Endothelial cell of umbilical vein (primary cell): Measurements from ENCODE around the gene UIMC1. TPM values are rescaled to one million over a fixed set of nuclear protein-coding genes. Genes with fewer than 3 reads are reported as not detected.

Experiments used
- BruUV-seq: library from RNA; stranded (reverse); fragments of 400-500 nt; replicated peaks from 2 replicates; lab custom pipeline; 2021; lab: Mats Ljungman, UMichigan
- CTCF ChIA-PET: fragments of 300-600, 350-600 bp; sonication (Branson Sonifier 250); formaldehyde crosslinking; loops from one replicate; lab custom pipeline; 2021; ENCODE audit warnings: antibody characterized with exemption, inconsistent platforms; lab: Charles Lee
- POLR2A ChIA-PET: fragments of 300-600, 350-600 bp; sonication (Branson Sonifier 250); formaldehyde crosslinking; loops from one replicate; lab custom pipeline; 2021; ENCODE audit warnings: antibody characterized with exemption, inconsistent platforms; lab: Charles Lee
- DNase-seq: peaks from one replicate; pipeline ENCODE4 v3.0.0-alpha.2; 2011; ENCODE audit warnings: low read depth, low spot score
- FAIRE-seq: peaks from 2 replicates; lab custom pipeline; 2011; peaks lifted over from hg19 to GRCh38; lab: Jason Lieb, UNC
- H2AFZ ChIP-seq: 2 replicates; pipeline ENCODE4 v1.6.0; 2012; ENCODE audit warnings: low read depth, low read length, control low read depth, inconsistent platforms
- H3K27ac ChIP-seq: 2 replicates; pipeline ENCODE4 v1.5.1; 2011; ENCODE audit warnings: low read depth, mild to moderate bottlenecking, control low read depth, low read length, moderate library complexity; ENCODE audit not compliant: insufficient read depth
- H3K27me3 ChIP-seq, 2 experiments: 2 replicates each; pipeline versions ENCODE4 v1.6.0 to v1.6.1; 2011; ENCODE audit warnings: low read length in 2 of 2, mixed read lengths in 1 of 2; ENCODE audit not compliant: control insufficient read depth in 2 of 2, insufficient read depth in 2 of 2
- H3K36me3 ChIP-seq, 2 experiments: 2 replicates in 1 of 2; 3 replicates in 1 of 2; pipeline ENCODE4 v1.5.1; 2011; ENCODE audit warnings: low read length in 2 of 2, mild to moderate bottlenecking in 1 of 2, moderate library complexity in 1 of 2; ENCODE audit not compliant: control insufficient read depth in 2 of 2, insufficient read depth in 2 of 2; ENCODE audit errors: extremely low read depth in 1 of 2
- H3K4me1 ChIP-seq: 3 replicates; pipeline ENCODE4 v1.5.1; 2011; ENCODE audit warnings: mild to moderate bottlenecking, low read length; ENCODE audit not compliant: control insufficient read depth, insufficient read depth; ENCODE audit errors: extremely low read depth
- H3K4me2 ChIP-seq: 2 replicates; pipeline ENCODE4 v1.6.1; 2011; ENCODE audit warnings: low read length, control low read depth, mixed read lengths; ENCODE audit not compliant: insufficient read depth
- H3K4me3 ChIP-seq, 3 experiments: fragments of 200-600 bp in 1 of 3; sonication (generic), shearing (Covaris generic) in 1 of 3; replicated peaks in 1 of 3; 2 replicates each; pipeline ENCODE4 v1.5.1; 2011 to 2016; ENCODE audit warnings: control low read depth in 3 of 3, low read length in 3 of 3, mild to moderate bottlenecking in 2 of 3, inconsistent platforms in 1 of 3, low read depth in 1 of 3, moderate library complexity in 1 of 3; ENCODE audit not compliant: insufficient read depth in 1 of 3
- H3K79me2 ChIP-seq: 2 replicates; pipeline ENCODE4 v1.6.0; 2012; ENCODE audit warnings: low read length, inconsistent platforms; ENCODE audit not compliant: control insufficient read depth, insufficient read depth
- H3K9ac ChIP-seq: replicated peaks from 2 replicates; pipeline ENCODE3; 2011; ENCODE audit warnings: low read length, control low read depth; ENCODE audit not compliant: insufficient read depth; ENCODE audit errors: extremely low read depth
- H3K9me1 ChIP-seq: replicated peaks from 3 replicates; pipeline ENCODE4 v1.6.0; 2011; ENCODE audit warnings: mild to moderate bottlenecking, low read length; ENCODE audit not compliant: control insufficient read depth, insufficient read depth; ENCODE audit errors: extremely low read depth
- H3K9me3 ChIP-seq: replicated peaks from 2 replicates; pipeline ENCODE4 v1.5.1; 2012; ENCODE audit warnings: low read length, inconsistent platforms; ENCODE audit not compliant: control insufficient read depth, insufficient read depth
- H4K20me1 ChIP-seq: replicated peaks from 2 replicates; pipeline ENCODE3; 2011; ENCODE audit warnings: mild to moderate bottlenecking, low read length; ENCODE audit not compliant: control insufficient read depth, insufficient read depth; ENCODE audit errors: extremely low read depth
- EZH2 ChIP-seq: IDR thresholded peaks from 2 replicates; pipeline ENCODE4 v1.6.1; 2012; ENCODE audit warnings: borderline replicate concordance, low read depth, mild to moderate bottlenecking, moderate library complexity, low read length, inconsistent platforms; ENCODE audit not compliant: severe bottlenecking
- FOS ChIP-seq: IDR thresholded peaks from 2 replicates; pipeline ENCODE4 v1.6.1; 2011; ENCODE audit warnings: mild to moderate bottlenecking, low read length, moderate library complexity, borderline replicate concordance; ENCODE audit not compliant: insufficient read depth
- GATA2 ChIP-seq: IDR thresholded peaks from 2 replicates; pipeline ENCODE4 v1.7.0; 2011; ENCODE audit warnings: low read depth, mild to moderate bottlenecking, moderate library complexity, mixed read lengths, low read length; ENCODE audit not compliant: insufficient read length, insufficient read depth
- JUN ChIP-seq: IDR thresholded peaks from 2 replicates; pipeline ENCODE4 v1.6.1; 2011; ENCODE audit warnings: borderline replicate concordance, low read depth; ENCODE audit not compliant: insufficient read length, insufficient read depth
- MYC ChIP-seq: IDR thresholded peaks from one replicate; pipeline ENCODE4 v1.6.1; 2011; ENCODE audit warnings: mild to moderate bottlenecking, low read depth, low read length
- POLR2A ChIP-seq: IDR thresholded peaks from 2 replicates; pipeline ENCODE4 v1.6.1; 2012; ENCODE audit warnings: low read depth, mild to moderate bottlenecking, control low read depth, low read length
- POLR2AphosphoS5 ChIP-seq: IDR thresholded peaks from 2 replicates; pipeline ENCODE4 v1.6.1; 2012; ENCODE audit warnings: low read depth, mild to moderate bottlenecking, control low read depth, low read length, moderate library complexity; ENCODE audit not compliant: insufficient read depth
- dilution Hi-C: fragments of 300-500 bp; cut with MboI; formaldehyde crosslinking; loops from one replicate; pipeline ENCODE4 v1.15.0; 2019; ENCODE audit warnings: low sequenced_read_pairs; ENCODE audit not compliant: extremely low pct_ligation_motif_present
- intact Hi-C: fragments of 100-400 bp; cut with micrococcal nuclease; formaldehyde crosslinking; loops from one replicate; pipeline ENCODE4 v1.10.0; 2022
- polyA plus RNA-seq, 4 experiments: library from polyadenylated mRNA; depleted of rRNA in 3 of 4; stranded (reverse) in 3 of 4; unstranded in 1 of 4; fragments of >200 nt; gene quantifications; 2 replicates each; pipeline versions ENCODE4 v1.2.1 to v1.2.3, GENCODE V29; 2011 to 2012; ENCODE audit warnings: missing spikeins in 1 of 4
- total RNA-seq: library from RNA; stranded (reverse); gene quantifications from 2 replicates; pipeline ENCODE4 v1.2.3, GENCODE V29; 2021
- TF ChIP-seq, protein P1 (sequence below): IDR thresholded peaks from 2 replicates; pipeline ENCODE4 v1.6.1; 2011; ENCODE audit not compliant: insufficient read depth, insufficient read length
- TF ChIP-seq, protein P2 (sequence below), 2 donors: IDR thresholded peaks; 1 replicate in 1 of 2; 2 replicates in 1 of 2; pipeline ENCODE4 v1.5.1; 2011; ENCODE audit warnings: low read length in 2 of 2, mild to moderate bottlenecking in 2 of 2, moderate library complexity in 2 of 2, control low read depth in 1 of 2, inconsistent platforms in 1 of 2, low read depth in 1 of 2; ENCODE audit not compliant: insufficient read depth in 1 of 2; ENCODE audit errors: extremely low read depth in 1 of 2

UIMC1 gene
- total and polyA plus RNA-seq, 2 donors (not counting 3 experiments of a cell fraction or from before 2014, with no cell fraction given): 17.2 to 60.1 TPM

- Histone ChIP-seq H3K27me3 (no peaks in the 10 kb centered on the region), H3K9ac (no peak overlapping the region), H3K79me2 (no peaks in the 10 kb centered on the region), H4K20me1 (no peaks in the 10 kb centered on the region), H3K36me3 (peaks cover 5 to 25% of the 10 kb centered on the region in 2 experiments), H3K4me1 (no peaks in the 10 kb centered on the region), H3K4me3 (no peak overlapping the region), H3K4me2 (no peak overlapping the region), H3K9me1 (no peaks in the 10 kb centered on the region), H3K9me3 (no peaks in the 10 kb centered on the region), H3K27ac (no peak overlapping the region), H2AFZ (no peak overlapping the region)
- dilution Hi-C loops: no loop called here
- intact Hi-C loops: no loop called here
- no peak for DNase-seq
- no TSS peak for BruUV-seq
- ChIA-PET POLR2A (no interaction called here), CTCF (no interaction called here)
- no peak for FAIRE-seq
- no peak for TF ChIP-seq MYC
- no peak for TF ChIP-seq GATA2
- TF ChIP-seq POLR2AphosphoS5: no peak
- TF ChIP-seq POLR2A: no peak
- TF ChIP-seq FOS: no peak
- TF ChIP-seq, protein P1, sequence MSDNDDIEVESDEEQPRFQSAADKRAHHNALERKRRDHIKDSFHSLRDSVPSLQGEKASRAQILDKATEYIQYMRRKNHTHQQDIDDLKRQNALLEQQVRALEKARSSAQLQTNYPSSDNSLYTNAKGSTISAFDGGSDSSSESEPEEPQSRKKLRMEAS: no peak
- TF ChIP-seq JUN: no peak
- TF ChIP-seq, protein P2, sequence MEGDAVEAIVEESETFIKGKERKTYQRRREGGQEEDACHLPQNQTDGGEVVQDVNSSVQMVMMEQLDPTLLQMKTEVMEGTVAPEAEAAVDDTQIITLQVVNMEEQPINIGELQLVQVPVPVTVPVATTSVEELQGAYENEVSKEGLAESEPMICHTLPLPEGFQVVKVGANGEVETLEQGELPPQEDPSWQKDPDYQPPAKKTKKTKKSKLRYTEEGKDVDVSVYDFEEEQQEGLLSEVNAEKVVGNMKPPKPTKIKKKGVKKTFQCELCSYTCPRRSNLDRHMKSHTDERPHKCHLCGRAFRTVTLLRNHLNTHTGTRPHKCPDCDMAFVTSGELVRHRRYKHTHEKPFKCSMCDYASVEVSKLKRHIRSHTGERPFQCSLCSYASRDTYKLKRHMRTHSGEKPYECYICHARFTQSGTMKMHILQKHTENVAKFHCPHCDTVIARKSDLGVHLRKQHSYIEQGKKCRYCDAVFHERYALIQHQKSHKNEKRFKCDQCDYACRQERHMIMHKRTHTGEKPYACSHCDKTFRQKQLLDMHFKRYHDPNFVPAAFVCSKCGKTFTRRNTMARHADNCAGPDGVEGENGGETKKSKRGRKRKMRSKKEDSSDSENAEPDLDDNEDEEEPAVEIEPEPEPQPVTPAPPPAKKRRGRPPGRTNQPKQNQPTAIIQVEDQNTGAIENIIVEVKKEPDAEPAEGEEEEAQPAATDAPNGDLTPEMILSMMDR (IDR thresholded peaks at IDR 0.05; ENCODE audit: extremely low read depth in 1 of 2, insufficient read depth in 1 of 2, low read depth in 1 of 2, low read length in 2 of 2): no peak
- no peak for TF ChIP-seq EZH2
These were observed 72.2 kb downstream of the UIMC1 start for GRCh38 chr5:176934309-176934930.
